ENCODE data around the gene YTHDC2.

The YTHDC2 gene

GRCh38 chr5:113520429-113520828 is 6.9 kb downstream of the YTHDC2 start:
- DNase-seq (ENCODE audit: low spot score) = peak; percentile 34

GRCh38 chr5:113520899-113521298 is 7.4 kb downstream of the YTHDC2 start:
- no peak for DNase-seq (ENCODE audit: low spot score)

- DNase-seq (ENCODE audit: low spot score) = no peak
Observed at GRCh38 chr5:113523168-113523567, 9.7 kb downstream of the YTHDC2 start.

- DNase-seq (ENCODE audit: low spot score) = no peak
Observed at GRCh38 chr5:113524927-113525326, 11.4 kb downstream of the YTHDC2 start.

DNA sequence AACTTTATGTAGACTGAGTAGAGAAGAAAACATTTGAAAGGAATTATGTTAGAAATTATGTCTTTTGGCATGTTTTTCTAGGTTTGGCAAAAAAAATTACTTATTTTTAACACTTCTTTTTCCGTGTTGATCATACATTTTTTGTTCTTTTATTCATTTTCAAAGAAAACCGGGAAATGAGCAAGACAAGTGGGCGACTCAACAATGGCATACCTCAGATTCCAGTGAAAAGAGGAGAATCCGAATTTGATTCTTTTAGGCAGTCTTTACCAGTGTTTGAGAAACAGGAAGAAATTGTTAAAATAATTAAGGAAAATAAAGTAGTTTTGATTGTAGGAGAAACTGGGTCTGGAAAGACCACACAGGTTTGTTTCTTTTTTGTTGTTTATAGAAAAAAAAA is 12.9 kb downstream of the YTHDC2 start:
- no peak for DNase-seq (ENCODE audit: low spot score)

- no peak for DNase-seq (ENCODE audit: low spot score)
Observed at GRCh38 chr5:113527746-113528145, 14.3 kb downstream of the YTHDC2 start.

DNA sequence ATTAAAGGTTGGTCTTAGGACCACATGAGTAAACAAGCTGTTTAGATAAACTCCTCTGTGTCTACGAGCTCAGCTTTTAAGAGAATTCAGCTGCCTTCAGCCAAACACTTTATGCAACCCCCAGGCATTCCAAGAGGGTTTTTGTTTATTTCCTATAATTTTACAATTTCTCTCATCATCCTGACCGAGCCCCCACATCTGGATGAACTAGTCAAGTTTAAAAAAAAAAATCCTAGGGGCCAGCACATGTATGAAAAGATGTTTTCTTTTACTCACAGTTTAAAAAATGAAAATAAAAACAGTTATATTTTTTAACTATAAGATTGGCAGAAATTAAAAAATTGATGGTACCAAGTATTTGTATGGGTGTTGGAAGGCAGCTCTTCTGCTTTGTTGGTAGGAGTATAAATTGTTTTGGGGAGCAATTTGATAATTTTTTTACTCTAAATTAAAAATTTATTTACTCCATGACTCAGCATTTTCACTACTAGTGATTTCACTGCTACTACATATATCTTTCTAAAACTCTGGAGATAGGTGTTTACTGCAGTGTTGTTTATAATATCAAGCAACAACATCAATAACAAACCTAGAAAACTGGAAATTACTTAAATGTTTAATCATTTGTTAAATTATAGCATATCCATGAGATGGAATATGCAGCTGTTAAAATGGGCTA is 18.1 kb downstream of the YTHDC2 start:
- no peak for DNase-seq (ENCODE audit: low spot score)

DNA sequence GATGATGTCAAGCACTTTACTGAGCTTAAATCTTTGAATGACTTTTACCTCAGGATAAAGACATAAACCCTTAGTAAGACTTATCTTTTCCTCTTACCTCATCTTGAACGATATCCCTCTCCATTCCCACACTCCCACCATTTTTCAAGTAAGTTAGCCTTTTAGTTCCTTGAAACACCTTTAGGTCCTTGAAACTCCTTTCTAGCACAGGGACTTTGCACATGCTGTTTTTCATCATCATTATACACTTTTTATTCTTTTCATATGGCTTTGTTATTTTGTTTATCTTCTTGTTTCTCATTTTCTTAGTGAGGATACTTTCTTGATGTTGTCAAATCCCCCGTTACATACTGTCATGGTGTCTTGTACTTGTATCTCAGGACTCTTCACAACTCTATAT is 24.8 kb downstream of the YTHDC2 start:
- no peak for DNase-seq (ENCODE audit: low spot score)

DNA sequence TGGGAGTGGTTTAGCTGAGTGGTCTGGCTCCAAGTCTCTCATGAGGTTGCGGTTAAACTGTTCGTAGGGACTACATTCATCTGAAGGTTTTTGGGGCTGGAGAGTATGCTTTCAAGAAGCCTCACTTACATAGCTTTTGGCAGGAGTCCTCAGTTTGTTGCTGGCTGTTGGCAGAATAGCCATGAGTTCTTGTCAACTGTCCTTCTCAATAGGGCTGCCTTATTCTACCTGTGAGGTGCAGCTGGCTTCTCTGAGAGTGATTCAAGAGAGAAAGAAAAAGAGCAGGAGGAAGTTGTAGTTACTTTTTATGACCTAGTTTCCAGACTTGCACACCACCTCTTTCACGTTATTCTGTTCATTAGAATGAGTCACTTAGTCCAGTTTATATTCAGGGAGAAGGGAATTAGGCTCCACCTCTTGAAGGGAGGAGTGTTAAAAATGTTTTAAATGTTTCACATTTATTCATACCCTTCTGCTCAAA is 33.2 kb downstream of the YTHDC2 start:
- peak; percentile 33 for DNase-seq (ENCODE audit: low spot score)

GRCh38 chr5:113548396-113548795 is 34.9 kb downstream of the YTHDC2 start:
- no peak for DNase-seq (ENCODE audit: low spot score)

DNA sequence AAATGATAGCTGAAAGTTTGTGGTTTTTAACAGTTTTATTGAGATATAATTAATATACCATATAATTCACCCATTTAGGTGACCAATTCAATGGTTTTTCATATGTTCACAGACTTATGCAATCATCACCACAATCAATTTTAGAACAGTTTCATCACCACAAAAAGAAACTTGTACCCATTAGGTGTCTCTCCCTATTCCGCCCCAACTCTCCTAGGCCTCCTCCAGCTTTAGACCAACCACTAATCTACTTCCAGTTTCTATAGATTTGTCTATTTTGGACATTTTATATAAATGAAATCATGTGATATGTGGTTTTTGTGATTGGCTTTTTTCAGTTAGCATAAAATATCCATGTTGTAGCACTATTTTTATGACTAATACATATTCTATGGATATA is 38.6 kb downstream of the YTHDC2 start:
- DNase-seq (ENCODE audit: low spot score) = no peak

GRCh38 chr5:113552620-113553019 is 39.1 kb downstream of the YTHDC2 start:
- no peak for DNase-seq (ENCODE audit: low spot score)

- DNase-seq (ENCODE audit: low spot score) = no peak
Observed at GRCh38 chr5:113562828-113563400, 49.4 kb downstream of the YTHDC2 start.

- DNase-seq (ENCODE audit: low spot score) = no peak
Observed at GRCh38 chr5:113569396-113569795, 55.9 kb downstream of the YTHDC2 start.

GRCh38 chr5:113572716-113573115 is 59.2 kb downstream of the YTHDC2 start:
- no peak for DNase-seq (ENCODE audit: low spot score)

DNA sequence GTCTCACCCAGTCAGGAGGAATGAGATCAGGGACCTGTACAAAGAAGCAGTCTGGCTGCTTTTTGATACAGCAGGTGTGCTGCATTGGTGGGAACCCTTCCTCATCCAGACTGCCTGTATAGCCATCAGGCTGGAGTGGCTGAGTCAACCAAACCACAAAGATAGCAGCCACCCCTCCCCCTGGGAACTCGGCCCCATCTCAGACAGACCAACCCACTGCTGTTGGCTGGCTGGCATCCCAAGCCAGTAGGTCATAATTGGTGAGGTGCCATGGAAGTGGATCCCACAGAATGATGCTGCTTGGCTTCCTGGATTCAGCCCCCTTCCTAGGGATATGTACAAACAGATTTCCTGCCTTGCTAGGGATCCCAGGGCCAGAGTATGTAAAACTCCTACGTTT is 60.9 kb downstream of the YTHDC2 start:
- peak; percentile 64 for DNase-seq (ENCODE audit: low spot score)

GRCh38 chr5:113575074-113575473 is 61.6 kb downstream of the YTHDC2 start:
- no peak for DNase-seq (ENCODE audit: low spot score)

- DNase-seq (ENCODE audit: low spot score) = no peak
Observed at GRCh38 chr5:113578091-113578490, 64.6 kb downstream of the YTHDC2 start.

GRCh38 chr5:113581388-113581787 is 67.9 kb downstream of the YTHDC2 start:
- no peak for DNase-seq (ENCODE audit: low spot score)

DNA sequence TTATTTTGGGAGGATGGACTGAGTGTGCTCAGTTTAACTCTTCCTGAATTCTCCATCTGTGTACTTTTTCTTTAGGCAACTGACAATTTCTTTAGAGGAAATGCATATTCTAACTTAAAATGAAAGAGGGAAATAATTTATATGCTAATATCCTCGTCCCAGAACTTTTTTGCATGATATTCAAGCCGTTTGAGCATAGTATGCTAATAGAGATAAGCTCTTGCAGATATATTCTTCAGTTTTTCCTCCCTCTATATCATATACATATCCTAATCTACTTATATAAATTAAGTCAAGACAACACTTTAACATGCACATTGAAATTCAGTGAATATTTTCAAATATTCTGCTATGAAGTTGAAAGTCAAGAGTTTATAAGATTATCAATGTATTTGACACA is 84.7 kb downstream of the YTHDC2 start:
- DNase-seq (ENCODE audit: low spot score) = no peak

DNA sequence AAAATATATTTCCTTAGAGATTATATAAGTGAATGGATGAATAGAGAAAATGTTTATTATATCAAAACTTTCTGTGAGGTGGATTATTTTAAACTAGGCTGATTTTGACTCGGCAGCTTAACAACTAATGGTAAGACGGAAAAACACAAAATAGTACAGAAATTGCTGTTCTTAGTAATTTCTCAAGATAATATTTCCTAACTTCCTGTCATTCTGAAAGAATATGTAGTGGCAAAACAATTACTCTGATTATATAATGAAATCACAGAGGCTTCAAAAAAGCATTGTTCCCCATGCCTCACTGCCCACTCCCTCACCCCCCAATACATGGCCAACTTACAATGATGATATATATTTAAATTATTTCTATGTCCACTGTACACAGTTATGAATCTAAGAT is 85.4 kb downstream of the YTHDC2 start:
- DNase-seq (ENCODE audit: low spot score) = no peak

- DNase-seq (ENCODE audit: low spot score) = no peak
Observed at GRCh38 chr5:113600255-113600905, 86.9 kb downstream of the YTHDC2 start.

DNA sequence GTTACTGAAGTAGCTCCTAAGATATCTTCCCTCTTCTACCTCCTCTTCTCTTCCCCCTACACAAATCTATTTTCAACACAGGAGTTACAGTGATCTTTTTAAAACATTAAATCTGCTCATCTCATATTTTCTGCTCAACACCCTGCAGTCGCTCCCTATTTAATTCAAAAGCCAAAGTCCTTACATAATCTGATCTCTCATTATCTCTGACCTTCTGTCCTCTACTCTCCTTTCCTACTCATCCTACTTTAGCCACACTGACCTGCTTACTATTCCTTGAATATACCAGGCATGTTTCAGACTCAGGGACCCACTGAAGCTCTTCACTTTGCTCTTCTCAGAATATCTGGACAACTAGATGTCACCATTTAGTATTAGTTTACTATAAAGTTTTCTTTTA is 87.9 kb downstream of the YTHDC2 start:
- DNase-seq (ENCODE audit: low spot score) = no peak
